IMR-90 (cell line): ENCODE measurements around the gene ALX4. TPM values are rescaled to one million over a fixed set of nuclear protein-coding genes. Genes with fewer than 3 reads are reported as not detected.

Experiments
- ATAC-seq: fragments of 200-7000 bp; cut with Tn5 transposase; 2 replicates; pipeline ENCODE4 v1.9.1; 2020; ENCODE audit warnings: low read depth, mild to moderate bottlenecking, moderate library complexity
- BruUV-seq: library from RNA; stranded (reverse); fragments of 400-500 nt; replicated peaks from 2 replicates; lab custom pipeline; 2021; lab: Mats Ljungman, UMichigan
- CTCF ChIA-PET: fragments of 300-600 bp; formaldehyde crosslinking; extraction: SDS; loops from one replicate; lab custom pipeline; 2021; ENCODE audit warnings: antibody characterized with exemption; lab: Yijun Ruan, JAX
- POLR2A ChIA-PET: fragments of 300-600 bp; sonication (Branson Sonifier 250); formaldehyde crosslinking; loops from one replicate; lab custom pipeline; 2022; ENCODE audit warnings: antibody characterized with exemption; ENCODE audit not compliant: unreplicated experiment; lab: Charles Lee
- DNase-seq: peaks from one replicate; pipeline ENCODE4 v3.0.0; 2013
- H2AFZ ChIP-seq: replicated peaks from 2 replicates; pipeline ENCODE3; 2013; ENCODE audit warnings: low read length, mild to moderate bottlenecking; ENCODE audit not compliant: poor library complexity
- H2AK5ac ChIP-seq: 2 replicates; pipeline ENCODE4 v1.6.1; 2013; ENCODE audit warnings: low read depth, low read length, inconsistent platforms
- H2AK9ac ChIP-seq: replicated peaks from 2 replicates; pipeline ENCODE3; 2013; ENCODE audit warnings: mild to moderate bottlenecking, low read depth, low read length, moderate library complexity; ENCODE audit not compliant: poor library complexity
- H2BK120ac ChIP-seq: 2 replicates; pipeline ENCODE4 v1.6.1; 2013; ENCODE audit warnings: low read depth, low read length, inconsistent platforms
- H2BK15ac ChIP-seq: 3 replicates; pipeline ENCODE4 v1.6.1; 2013; ENCODE audit warnings: low read depth, low read length, inconsistent platforms
- H2BK20ac ChIP-seq: 2 replicates; pipeline ENCODE4 v1.6.1; 2013; ENCODE audit warnings: low read depth, mild to moderate bottlenecking, inconsistent platforms, low read length, moderate library complexity
- H2BK5ac ChIP-seq: 2 replicates; pipeline ENCODE4 v1.6.1; 2013; ENCODE audit warnings: mild to moderate bottlenecking, low read depth, low read length, inconsistent platforms; ENCODE audit not compliant: poor library complexity, severe bottlenecking
- H3K14ac ChIP-seq: replicated peaks from 2 replicates; pipeline ENCODE4 v1.6.1; 2013; ENCODE audit warnings: low read depth, low read length, inconsistent platforms
- H3K18ac ChIP-seq: 2 replicates; pipeline ENCODE4 v1.6.1; 2013; ENCODE audit warnings: low read depth, low read length, control low read depth
- H3K23ac ChIP-seq: 2 replicates; pipeline ENCODE4 v1.6.1; 2013; ENCODE audit warnings: low read depth, low read length, inconsistent platforms
- H3K27ac ChIP-seq: 2 replicates; pipeline ENCODE4 v1.5.1; 2013; ENCODE audit warnings: mild to moderate bottlenecking, control low read depth, low read length; ENCODE audit not compliant: insufficient read depth
- H3K27me3 ChIP-seq: 2 replicates; pipeline ENCODE4 v1.6.1; 2013; ENCODE audit warnings: low read length; ENCODE audit not compliant: control insufficient read depth, insufficient read depth
- H3K36me3 ChIP-seq: 2 replicates; pipeline ENCODE4 v1.6.1; 2013; ENCODE audit warnings: low read length, mixed read lengths; ENCODE audit not compliant: control insufficient read depth, insufficient read depth
- H3K4ac ChIP-seq: 2 replicates; pipeline ENCODE4 v1.6.1; 2013; ENCODE audit warnings: low read depth, low read length, inconsistent platforms
- H3K4me1 ChIP-seq: 2 replicates; pipeline ENCODE4 v1.6.1; 2013; ENCODE audit warnings: low read length, mixed read lengths; ENCODE audit not compliant: control insufficient read depth, insufficient read depth
- H3K4me2 ChIP-seq: 2 replicates; pipeline ENCODE4 v1.6.1; 2013; ENCODE audit warnings: low read depth, mild to moderate bottlenecking, control low read depth, low read length, moderate library complexity
- H3K4me3 ChIP-seq: 2 replicates; pipeline ENCODE4 v1.5.1; 2013; ENCODE audit warnings: low read depth, mild to moderate bottlenecking, control low read depth, low read length, moderate library complexity; ENCODE audit not compliant: insufficient read depth
- H3K56ac ChIP-seq: 2 replicates; pipeline ENCODE4 v1.6.1; 2013; ENCODE audit warnings: low read length, inconsistent platforms; ENCODE audit not compliant: insufficient read depth; ENCODE audit errors: extremely low read depth
- H3K79me1 ChIP-seq, 2 experiments: 2 replicates each; pipeline ENCODE4 v1.6.1; 2013; ENCODE audit warnings: low read length in 2 of 2, inconsistent platforms in 1 of 2, low read depth in 1 of 2
- H3K9ac ChIP-seq: 2 replicates; pipeline ENCODE4 v1.6.1; 2013; ENCODE audit warnings: low read depth, low read length, control low read depth
- H3K9me1 ChIP-seq: 2 replicates; pipeline ENCODE4 v1.6.1; 2013; ENCODE audit warnings: low read length, inconsistent platforms; ENCODE audit not compliant: insufficient read depth
- H3K9me3 ChIP-seq: 2 replicates; pipeline ENCODE4 v1.6.1; 2013; ENCODE audit warnings: low read length; ENCODE audit not compliant: control insufficient read depth, insufficient read depth
- H4K20me1 ChIP-seq: 2 replicates; pipeline ENCODE4 v1.6.1; 2013; ENCODE audit warnings: low read length, inconsistent platforms; ENCODE audit not compliant: insufficient read depth
- H4K5ac ChIP-seq: 2 replicates; pipeline ENCODE4 v1.6.1; 2013; ENCODE audit warnings: mild to moderate bottlenecking, low read depth, low read length, control low read depth
- H4K8ac ChIP-seq, 2 experiments: 2 replicates each; pipeline ENCODE4 v1.6.1; 2013; ENCODE audit warnings: low read depth in 2 of 2, low read length in 2 of 2, control low read depth in 1 of 2, inconsistent platforms in 1 of 2
- H4K91ac ChIP-seq: 2 replicates; pipeline ENCODE4 v1.6.1; 2013; ENCODE audit warnings: low read depth, low read length, inconsistent platforms; ENCODE audit not compliant: insufficient read depth
- MAFK ChIP-seq: IDR thresholded peaks from 2 replicates; pipeline ENCODE4 v1.6.1; 2012; ENCODE audit warnings: low read depth, low read length, improper control_type of control experiment
- WGBS, 2 experiments: methylation state at CpG; one replicate each; pipeline versions ENCODE4 v1.1.5 to v1.1.7; 2013; ENCODE audit warnings: missing lambda C conversion rate in 2 of 2; ENCODE audit not compliant: insufficient read length in 1 of 2; ENCODE audit errors: extremely low coverage in 2 of 2; 5-methylcytosine and 5-hydroxymethylcytosine counted together
- dilution Hi-C: fragments of 300-500 bp; cut with HindIII; formaldehyde crosslinking; loops from one replicate; pipeline ENCODE4 v1.14.3; 2018; ENCODE audit warnings: low sequenced_read_pairs; ENCODE audit not compliant: unreplicated experiment
- in situ Hi-C: fragments of 300-500 bp; cut with MboI; formaldehyde crosslinking; loops from 3 replicates; pipeline ENCODE4 v1.14.3; 2019; ENCODE audit warnings: low sequenced_read_pairs, inconsistent platforms, mixed read lengths
- intact Hi-C: fragments of 100-400 bp; cut with micrococcal nuclease; formaldehyde crosslinking; loops from 2 replicates; pipeline ENCODE4 v1.10.0; 2022
- polyA plus RNA-seq, 3 experiments: library from polyadenylated mRNA; depleted of rRNA; stranded (reverse); fragments of >200 nt; gene quantifications; 2 replicates each; pipeline ENCODE4 v1.2.3, GENCODE V29; 2012; ENCODE audit warnings: low replicate concordance in 1 of 3
- total RNA-seq: library from RNA; depleted of rRNA; stranded (reverse); fragments of >200 nt; gene quantifications from 2 replicates; pipeline ENCODE4 v1.2.3, GENCODE V29; 2012

ALX4 gene
- total and polyA plus RNA-seq, 2 of the 4 experiments (the other 2 are of a cell fraction), result not detected

- POLR2A ChIA-PET, result no interaction called here
- CTCF ChIA-PET, result no interaction called here
- ATAC-seq (no peak), DNase-seq (no peak)
- Histone ChIP-seq H3K23ac (no peak overlapping the region), H3K14ac (no peak overlapping the region), H2BK120ac (no peak overlapping the region), H3K4me1 (no peaks in the 10 kb centered on the region), H3K27me3 (peaks cover 78% of the 10 kb centered on the region), H4K5ac (no peak overlapping the region), H3K4ac (no peak overlapping the region), H4K20me1 (no peaks in the 10 kb centered on the region), H3K56ac (no peak overlapping the region), H4K91ac (no peak overlapping the region), H2AK5ac (no peak overlapping the region), H3K79me1 (no peaks in the 10 kb centered on the region), H3K27ac (no peak overlapping the region), H2BK5ac (no peak overlapping the region), H2AK9ac (no peak overlapping the region), H2BK20ac (no peak overlapping the region), H2BK15ac (no peak overlapping the region), H3K4me3 (no peak overlapping the region), H3K18ac (no peak overlapping the region), H4K8ac (no peak overlapping the region), H3K9ac (no peak overlapping the region), H2AFZ (no peak overlapping the region), H3K36me3 (no peaks in the 10 kb centered on the region), H3K4me2 (no peak overlapping the region), H3K9me3 (peaks cover 2% of the 10 kb centered on the region; the same call in 1 of the 2 replicates), H3K9me1 (no peaks in the 10 kb centered on the region)
- WGBS, 2 experiments, result no CpG with 5 or more reads among the region's 8 CpGs
- in situ Hi-C loops, result no loop called here
- no TSS peak for BruUV-seq
- no peak for TF ChIP-seq MAFK
- intact Hi-C loops, result no loop called here
- dilution Hi-C loops, result no loop called here
Observed at GRCh38 chr11:44329472-44330230, 19.7 kb upstream of the ALX4 start.
